NCI-H187 (cell line): ENCODE measurements around the gene SNX25.
"Not testable (repeated sequence)": the region's sequence is repeated elsewhere in the genome, so short reads cannot be mapped to it uniquely, and the experiment has no call there.

ENCODE experiments used
- DNase-seq, 2 experiments: peaks; one replicate each; lab custom pipeline; 2025; lab: John Stamatoyannopoulos, UW

Gene SNX25

DNA sequence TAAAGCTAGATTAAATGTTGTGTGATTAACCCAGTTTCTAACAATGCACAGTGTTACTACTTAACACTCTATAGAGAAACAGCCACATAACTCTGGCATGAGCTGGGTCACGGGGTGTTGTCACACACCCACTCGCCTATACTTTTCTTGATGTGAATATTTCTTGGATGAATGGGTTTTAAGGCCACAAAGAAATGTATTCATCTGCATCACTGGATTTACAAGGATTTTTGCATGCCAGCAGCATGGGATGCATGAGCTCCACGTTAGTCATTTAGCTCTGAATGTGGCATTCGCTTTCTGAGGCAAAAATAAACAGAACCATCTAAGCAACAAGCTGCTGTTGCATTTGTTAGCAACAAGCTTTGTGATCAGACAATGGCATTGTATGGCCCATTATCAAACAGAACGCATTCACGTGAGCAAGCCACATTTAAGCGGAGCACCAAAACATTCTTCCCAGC lies 96.6 kb downstream of the SNX25 start:
- DNase-seq: no peak

GRCh38 chr4:185307136-185307950 lies 97.9 kb downstream of the SNX25 start:
- no peak for DNase-seq

- DNase-seq: no peak
Measured at GRCh38 chr4:185309770-185310169, 100.4 kb downstream of the SNX25 start.

DNA sequence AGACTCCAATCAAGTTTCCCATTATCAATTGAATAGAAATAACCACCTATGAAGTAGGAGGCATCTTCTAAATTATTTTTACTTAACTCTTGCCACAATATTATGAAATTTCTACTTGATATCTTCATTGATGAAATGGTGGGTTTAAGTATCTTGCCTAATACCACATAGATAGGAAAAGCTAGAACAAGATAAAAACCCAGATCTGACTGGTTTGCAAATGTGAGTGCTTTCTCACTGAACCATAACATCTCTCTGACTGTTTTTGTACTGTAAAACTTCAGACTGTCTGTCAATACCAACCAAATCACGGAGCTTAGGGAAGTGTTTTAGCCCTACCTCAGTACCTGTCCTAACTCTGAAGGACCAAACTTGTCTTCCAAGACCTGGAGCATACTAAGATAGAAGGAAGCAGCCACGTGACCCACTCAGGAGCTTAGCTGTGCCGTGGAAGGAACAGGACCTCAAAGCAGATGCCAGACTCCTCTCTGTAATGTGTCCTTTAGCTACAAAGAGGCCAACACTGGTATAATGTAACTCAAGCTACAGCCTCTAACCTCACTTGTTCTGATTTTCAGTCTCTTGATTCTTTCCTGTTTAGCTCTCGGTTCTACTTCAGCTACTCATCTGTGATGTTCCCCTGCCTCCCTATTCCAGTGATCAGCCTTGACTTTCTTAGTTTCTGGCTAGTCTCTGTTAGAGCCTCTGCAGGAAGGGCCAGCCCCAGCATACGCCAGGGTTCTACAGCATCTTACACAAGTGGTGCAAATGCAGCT lies 101.9 kb downstream of the SNX25 start:
- no peak for DNase-seq

DNA sequence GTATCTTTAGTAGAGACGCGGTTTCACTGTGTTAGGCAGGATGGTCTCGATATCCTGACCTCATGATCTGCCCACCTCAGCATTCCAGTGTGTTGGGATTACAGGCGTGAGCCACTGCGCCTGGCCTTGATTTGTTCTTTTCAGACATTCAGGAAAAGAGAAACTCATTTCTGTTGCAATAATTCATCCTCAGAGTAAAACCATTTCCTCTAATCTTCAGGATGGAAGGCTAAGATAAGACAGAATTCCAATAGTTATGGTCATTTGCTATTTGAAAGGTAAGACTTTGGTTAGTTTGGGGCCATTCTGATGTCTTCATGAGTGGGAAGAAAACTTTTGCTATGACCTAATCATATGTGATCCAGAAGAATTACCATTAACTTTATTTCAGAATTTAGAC lies 103.3 kb downstream of the SNX25 start:
- DNase-seq: no peak

- DNase-seq: not testable (repeated sequence)
Measured at GRCh38 chr4:185317462-185317861, 108.1 kb downstream of the SNX25 start.

GRCh38 chr4:185317880-185318279 lies 108.5 kb downstream of the SNX25 start:
- no peak for DNase-seq

DNA sequence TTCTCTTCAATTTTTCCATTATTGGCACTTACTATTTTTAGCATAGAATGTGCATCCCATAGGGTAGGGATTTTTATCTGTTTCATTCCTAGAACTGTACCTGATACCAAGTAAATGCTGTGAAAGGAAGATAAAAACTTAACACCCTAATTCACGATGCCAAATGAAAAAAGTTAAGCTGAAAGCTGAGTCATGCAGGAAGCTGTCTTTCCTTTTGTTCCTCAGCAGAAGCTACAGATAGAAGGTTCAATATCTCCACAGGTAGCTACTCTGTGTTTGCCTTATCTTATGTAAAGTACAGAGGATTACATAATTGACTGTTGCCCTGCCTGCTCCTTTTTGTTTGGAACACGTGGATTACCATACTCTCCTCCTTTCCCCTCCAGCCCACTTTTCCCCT lies 109.3 kb downstream of the SNX25 start:
- no peak for DNase-seq

DNA sequence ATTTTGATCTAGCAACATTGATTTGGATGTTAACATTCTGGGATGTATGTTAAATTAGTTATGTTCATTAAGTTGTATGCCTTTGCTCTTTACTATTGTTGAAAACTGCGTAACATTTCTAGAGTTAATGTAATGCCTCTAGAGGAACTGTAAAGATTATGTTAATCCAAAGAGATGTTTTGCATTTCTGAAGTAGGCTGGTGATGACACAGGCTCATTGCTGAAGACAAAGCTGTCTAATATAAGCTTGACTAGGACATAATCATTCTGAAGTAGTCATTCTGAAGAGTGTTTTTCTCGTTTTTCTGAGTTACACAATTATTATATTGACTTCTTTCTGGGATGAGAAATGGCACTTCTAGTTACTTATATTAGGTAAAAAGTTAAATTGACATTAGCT lies 113.4 kb downstream of the SNX25 start:
- no peak for DNase-seq

DNA sequence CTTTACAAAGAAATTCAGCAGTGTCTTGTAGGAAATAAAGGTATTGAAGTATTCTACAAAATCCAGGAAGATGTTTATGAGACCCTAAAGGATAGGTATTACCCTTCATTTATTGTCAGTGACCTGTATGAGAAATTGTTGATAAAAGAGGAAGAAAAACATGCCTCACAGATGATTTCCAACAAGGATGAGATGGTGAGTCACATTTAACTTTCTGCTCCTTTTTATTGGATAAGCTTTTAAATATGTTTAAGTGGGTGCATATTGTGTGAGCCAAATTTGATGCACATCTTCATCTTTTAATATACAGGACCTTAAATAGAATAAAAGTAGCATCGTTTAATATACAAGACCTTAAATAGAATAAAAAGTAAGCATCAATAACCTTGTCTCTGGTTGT lies 114.2 kb downstream of the SNX25 start:
- DNase-seq: no peak

- not testable (repeated sequence) for DNase-seq
Measured at GRCh38 chr4:185324361-185324760, 115.0 kb downstream of the SNX25 start.

DNA sequence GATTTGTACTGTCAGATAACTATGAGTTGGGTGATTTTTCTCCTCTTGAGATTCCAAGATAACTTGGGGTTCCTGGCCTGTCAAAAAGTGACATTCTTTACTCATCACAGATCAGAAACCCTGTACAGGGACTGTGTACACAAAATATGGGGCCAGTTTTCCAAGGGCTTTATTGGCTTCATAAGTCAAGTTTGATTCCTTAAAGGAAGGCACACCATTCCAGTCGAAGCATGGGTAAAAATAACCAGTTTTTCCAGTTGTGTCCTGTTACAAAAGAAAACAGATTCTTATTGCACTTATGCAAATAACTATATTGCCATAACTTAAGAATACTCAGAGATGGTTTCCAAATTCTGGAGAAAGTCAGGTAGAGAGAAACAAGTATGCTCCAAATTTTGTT lies 116.3 kb downstream of the SNX25 start:
- DNase-seq: not testable (repeated sequence)

- DNase-seq: no peak
Measured at GRCh38 chr4:185328586-185328985, 119.2 kb downstream of the SNX25 start.

- not testable (repeated sequence) for DNase-seq
Measured at GRCh38 chr4:185329879-185330510, 120.6 kb downstream of the SNX25 start.

DNA sequence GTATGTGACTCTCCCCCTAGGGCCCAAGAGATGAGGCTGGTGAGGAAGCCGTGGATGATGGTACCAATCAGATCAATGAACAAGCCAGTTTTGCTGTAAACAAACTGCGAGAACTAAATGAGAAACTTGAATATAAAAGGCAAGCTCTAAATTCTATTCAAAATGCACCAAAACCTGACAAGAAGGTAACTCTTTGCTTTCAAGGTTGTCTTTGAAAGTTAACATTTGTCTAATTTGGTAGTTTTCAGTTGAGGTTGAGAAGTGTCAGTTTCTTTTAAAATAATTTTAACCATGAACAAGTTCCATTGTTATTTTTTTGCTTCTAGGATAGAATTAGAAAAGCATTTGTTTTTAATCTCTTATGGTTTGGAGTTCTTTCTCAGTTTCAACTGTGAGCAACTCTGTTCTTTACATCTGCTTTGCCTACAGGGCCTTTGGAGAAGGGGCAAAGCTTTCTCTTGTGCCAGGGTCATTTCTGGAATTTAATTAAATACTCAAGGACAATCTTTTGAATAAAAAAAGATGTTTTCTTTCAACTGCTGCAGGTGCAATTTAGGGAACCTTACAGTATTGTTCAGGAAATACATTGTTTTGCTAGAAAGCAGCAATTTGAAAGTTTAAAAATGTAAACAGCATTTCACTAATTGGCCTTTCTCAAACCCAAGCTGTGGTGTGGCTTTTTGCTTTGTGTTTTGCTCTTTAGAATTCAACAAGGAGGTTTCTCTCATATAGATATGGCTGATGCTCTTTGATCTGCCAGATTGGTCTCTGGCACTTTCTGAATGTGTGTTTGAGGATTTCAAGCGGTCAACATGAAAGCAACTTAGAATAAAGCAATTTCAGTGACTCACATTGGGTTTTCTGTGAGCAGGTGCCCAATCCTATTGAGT lies 123.4 kb downstream of the SNX25 start:
- no peak for DNase-seq

GRCh38 chr4:185334326-185334725 lies 124.9 kb downstream of the SNX25 start:
- DNase-seq: no peak

- DNase-seq: no peak
Measured at GRCh38 chr4:185335579-185335978, 126.2 kb downstream of the SNX25 start.

DNA sequence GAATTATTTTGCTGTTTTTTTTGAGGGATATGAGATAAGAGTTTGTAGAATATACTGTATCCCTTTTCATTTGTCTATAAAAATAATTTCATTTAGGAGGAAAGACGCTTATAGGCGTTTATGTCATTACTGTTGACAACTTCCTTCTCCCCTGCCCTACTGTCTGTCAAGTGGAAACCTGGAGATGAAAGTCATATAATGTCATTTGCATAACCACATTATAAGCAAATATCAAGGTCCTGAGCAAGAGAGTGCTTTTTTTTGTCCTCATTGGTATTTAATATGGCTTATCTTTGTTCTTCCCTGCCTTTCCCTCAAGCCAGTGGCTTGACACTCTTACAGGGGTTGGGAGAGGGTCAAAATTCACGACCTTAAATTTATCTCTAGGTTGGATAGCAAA lies 130.5 kb downstream of the SNX25 start:
- no peak for DNase-seq

DNA sequence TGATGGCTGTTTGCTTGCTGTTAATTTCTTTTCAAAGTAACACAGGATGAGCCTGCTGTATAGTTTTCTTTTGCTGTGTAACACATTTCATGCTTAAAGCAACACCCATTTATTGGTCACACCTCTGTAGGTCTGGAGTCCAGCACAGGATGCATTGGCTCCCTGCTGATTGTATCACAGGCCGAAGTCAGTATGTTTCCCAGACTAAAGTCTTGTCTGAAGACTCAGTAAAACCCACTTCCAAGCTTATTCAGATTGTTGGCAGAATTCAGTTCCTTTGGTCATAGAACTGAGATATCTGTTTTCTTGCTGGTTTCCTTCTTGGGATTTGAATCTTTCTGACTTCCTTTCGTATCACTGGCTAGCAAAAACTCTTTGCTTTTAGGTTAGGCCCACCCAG lies 132.0 kb downstream of the SNX25 start:
- no peak for DNase-seq

DNA sequence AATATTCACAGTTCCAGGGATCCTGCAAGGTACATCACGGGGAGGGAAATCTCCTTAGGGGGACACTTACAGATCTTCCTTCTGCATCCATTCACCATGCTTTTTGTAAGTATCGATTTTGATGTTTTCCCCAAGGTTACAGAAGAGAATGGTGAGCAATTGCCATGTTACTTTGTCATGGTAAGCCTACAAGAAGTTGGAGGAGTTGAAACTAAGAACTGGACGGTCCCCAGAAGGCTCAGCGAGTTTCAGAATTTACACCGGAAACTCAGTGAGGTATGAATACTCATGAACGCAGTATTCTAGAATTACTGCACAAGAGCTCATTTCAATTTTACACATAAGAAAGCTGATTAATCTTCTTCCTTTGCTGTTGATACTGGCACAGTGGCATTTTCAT lies 132.4 kb downstream of the SNX25 start:
- DNase-seq: no peak

DNA sequence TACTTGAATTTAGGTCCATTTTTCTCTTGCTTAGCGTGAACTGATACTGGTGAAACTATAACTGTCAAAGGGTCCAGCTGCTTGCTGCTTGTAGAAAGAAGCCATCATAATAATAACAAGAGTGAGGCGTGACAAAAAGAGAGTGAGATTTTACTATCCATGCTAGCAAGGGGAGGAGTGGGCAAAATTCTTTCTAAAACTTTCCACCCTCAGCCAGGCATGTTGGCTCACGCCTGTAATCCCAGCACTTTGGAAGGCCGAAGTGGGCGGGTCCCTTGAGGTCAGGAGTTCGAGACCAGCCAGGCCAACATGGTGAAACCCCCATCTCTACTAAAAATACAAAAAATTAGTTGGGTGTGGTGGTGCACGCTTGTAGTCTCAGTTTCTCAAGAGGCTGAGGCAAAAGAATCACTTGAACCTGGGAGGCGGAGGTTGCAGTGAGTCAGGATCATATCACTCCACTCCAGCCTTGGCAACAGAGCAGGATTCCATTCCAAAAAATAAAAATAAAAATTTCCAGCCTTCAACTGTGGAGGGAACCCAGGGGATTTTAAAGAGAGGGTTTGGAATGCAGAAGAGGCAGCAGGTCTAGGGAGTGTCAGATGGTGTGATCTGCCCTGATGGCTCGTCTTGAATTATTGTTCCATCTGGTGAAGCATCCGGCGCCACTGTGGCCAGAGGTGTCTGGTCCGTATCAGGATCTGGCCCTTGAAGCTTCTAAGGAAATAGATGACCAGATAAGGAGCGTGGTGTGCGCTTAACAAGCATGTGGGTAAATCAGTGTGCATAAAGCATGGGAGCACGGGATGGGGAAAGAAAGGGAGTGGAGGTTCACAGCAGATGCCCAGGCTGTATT lies 134.6 kb downstream of the SNX25 start:
- DNase-seq: no peak
